ENCODE data around the gene NDRG2.
"Not testable (repeated sequence)": the region's sequence is repeated elsewhere in the genome, so short reads cannot be mapped to it uniquely, and the experiment has no call there.

The NDRG2 gene

GRCh38 chr14:21055432-21056117 is 30.7 kb upstream of the NDRG2 start:
- no peak for DNase-seq (ENCODE audit: low spot score)

GRCh38 chr14:21054768-21055145 is 29.9 kb upstream of the NDRG2 start:
- no peak for DNase-seq (ENCODE audit: low spot score)

- DNase-seq (ENCODE audit: low spot score): no peak
Observed at GRCh38 chr14:21054123-21054767, 29.4 kb upstream of the NDRG2 start.

DNA sequence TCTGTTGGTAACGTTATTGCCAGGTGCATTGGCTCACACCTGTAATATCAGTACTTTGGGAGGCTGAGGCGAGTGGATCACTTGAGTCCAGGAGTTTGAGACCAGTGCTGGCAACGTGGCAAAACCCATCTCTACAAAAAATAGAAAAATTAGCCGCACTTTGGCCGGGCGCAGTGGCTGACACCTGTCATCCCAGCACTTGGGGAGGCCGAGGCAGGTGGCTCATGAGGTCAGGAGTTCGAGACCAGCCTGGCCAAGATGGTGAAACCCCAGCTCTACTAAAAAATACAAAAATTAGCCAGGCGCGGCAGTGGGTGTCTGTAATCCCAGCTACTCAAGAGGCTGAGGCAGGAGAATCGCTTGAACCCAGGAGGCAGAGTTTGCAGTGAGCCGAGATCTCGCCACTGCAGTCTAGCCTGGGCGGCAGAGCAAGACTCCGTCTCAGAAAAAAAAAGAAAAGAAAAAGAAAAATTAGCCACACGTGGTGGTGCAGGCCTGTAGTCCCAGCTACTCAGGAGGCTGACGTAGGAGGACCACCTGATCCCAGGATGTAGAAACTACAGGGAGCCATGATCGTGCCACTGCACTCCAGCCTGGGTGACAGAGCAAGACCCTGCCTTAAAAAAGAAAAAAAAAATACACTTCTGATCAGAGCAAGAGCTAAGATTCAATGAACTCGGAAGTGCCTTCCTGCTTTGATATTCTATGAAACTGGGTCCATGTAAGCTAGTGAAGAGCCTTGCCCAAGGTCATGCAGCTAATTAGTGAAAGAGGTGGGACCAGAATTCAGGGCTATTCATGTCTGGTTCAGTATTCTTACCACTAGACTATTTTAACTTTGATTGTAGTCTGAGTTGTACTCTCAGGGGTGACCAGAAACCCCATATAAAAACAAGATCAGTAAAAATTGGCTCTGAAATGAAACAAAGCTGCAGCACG is 28.6 kb upstream of the NDRG2 start:
- no peak for DNase-seq (ENCODE audit: low spot score)

DNA sequence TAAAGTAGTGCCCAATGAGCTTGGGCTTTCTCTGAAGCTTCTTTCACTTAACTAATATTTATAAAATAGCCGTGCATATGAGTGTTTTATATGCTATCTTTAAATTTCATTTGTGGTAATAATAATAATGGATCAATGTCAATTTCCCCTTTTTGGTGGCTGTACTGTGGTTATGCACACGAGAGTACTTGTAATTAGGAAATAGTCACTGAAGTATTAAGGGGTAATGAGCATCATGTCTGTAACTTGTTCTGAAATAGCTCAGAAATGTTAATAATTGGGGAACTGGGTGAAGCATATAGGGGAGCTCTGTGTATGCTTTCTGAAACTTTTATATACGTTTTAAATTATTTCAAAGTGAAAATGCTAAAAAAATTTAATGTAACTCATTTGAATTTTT is 25.7 kb upstream of the NDRG2 start:
- DNase-seq (ENCODE audit: low spot score): no peak

- no peak for DNase-seq (ENCODE audit: low spot score)
Observed at GRCh38 chr14:21049271-21049673, 24.4 kb upstream of the NDRG2 start.

GRCh38 chr14:21048638-21049037 is 23.8 kb upstream of the NDRG2 start:
- no peak for DNase-seq (ENCODE audit: low spot score)

DNA sequence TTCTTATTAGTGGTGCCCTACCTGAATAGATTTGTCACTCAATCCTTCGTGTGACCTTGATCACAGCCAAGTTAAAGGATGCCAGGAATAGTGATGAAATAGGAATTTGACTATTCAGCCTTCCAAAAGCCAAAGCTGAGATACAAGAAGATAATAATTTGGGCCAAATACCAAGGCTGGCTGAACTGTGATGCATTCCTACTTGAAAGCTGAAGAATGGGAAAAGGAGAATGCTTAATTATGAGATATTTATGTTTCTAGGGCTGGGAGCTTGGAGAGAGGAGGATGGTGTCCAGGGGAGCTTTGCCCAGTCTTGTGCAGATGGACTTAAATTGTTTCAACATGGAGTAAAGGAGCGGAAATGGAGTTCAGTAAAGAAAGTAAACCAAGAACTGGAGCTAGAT is 22.5 kb upstream of the NDRG2 start:
- DNase-seq (ENCODE audit: low spot score): no peak

GRCh38 chr14:21043974-21044618 is 19.2 kb upstream of the NDRG2 start:
- no peak for DNase-seq (ENCODE audit: low spot score)

DNA sequence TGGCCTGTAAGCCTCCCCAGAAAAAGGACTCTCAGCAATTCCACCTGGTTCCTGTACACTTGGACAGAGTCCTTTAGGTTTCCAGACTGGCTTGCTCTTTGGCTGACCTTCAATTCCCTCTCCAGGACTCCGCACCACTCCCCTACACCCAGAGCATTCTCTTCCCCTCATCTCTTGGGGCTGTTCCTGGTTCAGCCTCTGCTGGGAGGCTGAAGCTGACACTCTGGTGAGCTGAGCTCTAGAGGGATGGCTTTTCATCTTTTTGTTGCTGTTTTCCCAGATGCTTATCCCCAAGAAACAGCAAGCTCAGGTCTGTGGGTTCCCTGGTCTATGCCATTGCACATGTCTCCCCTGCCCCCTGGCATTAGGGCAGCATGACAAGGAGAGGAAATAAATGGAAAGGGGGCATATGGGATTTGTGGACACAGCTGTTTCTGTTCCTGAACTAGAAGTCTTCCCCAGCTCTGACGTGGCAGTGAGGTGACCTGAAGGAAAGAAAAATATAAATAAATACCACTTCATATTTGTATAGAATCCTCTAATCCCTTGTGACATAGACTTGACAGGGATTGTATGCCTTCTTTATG is 18.6 kb upstream of the NDRG2 start:
- DNase-seq (ENCODE audit: low spot score): no peak

DNA sequence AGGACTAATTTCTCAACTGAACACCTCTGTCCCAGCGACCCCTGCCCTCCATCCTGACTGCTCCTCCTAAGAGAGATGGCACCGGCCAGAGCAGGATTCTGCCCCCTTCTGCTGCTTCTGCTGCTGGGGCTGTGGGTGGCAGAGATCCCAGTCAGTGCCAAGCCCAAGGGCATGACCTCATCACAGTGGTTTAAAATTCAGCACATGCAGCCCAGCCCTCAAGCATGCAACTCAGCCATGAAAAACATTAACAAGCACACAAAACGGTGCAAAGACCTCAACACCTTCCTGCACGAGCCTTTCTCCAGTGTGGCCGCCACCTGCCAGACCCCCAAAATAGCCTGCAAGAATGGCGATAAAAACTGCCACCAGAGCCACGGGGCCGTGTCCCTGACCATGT is 18.1 kb upstream of the NDRG2 start:
- no peak for DNase-seq (ENCODE audit: low spot score)

GRCh38 chr14:21041676-21042433 is 17.0 kb upstream of the NDRG2 start, which contains the start of gene RNASE7:
TSS of gene RNASE7 (plus strand) at chr14:21042362. CDS start at chr14:21042993, 631 bp downstream.
- no peak for DNase-seq (ENCODE audit: low spot score)

GRCh38 chr14:21040941-21041340 is 16.1 kb upstream of the NDRG2 start:
- DNase-seq (ENCODE audit: low spot score): not testable (repeated sequence)

- no peak for DNase-seq (ENCODE audit: low spot score)
Observed at GRCh38 chr14:21040370-21040925, 15.6 kb upstream of the NDRG2 start.

DNA sequence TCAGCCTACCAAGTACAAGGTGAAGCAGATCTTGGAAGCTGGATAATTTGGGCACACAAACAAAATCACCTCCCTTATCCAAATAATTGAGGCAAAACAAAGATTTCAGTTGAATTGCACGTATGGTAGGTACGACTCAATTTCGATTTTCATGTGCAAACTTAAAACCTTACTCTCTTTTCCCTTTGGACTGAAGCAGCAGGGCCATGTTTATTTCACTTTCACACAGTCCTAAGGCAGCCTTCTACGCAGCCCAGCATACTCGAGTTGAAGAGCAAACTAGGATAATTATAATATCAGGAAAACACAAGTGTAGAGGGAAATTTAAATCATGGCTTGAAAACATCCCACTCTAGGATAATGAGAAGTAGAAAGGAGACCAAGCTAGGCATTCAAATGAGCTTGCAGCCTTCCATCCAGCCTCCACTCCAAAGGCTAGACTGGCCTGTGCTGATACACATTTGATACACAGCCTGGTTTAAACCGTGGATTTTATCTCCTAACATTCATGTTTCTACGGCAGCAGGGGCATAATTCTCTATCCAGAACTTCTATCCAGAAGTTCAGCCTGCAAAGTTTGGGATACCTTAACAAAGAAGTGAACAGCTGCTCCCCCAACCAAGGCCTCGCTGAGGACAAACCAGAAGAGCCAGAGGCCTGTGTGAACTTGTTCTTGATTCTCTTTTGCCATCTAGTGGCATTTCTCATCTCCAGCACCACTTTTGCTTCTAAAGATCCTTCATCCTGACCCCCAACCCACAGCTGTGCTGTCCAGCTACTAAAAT is 14.9 kb upstream of the NDRG2 start:
- DNase-seq (ENCODE audit: low spot score): no peak

- DNase-seq (ENCODE audit: low spot score): no peak
Observed at GRCh38 chr14:21038441-21039422, 13.9 kb upstream of the NDRG2 start.

DNA sequence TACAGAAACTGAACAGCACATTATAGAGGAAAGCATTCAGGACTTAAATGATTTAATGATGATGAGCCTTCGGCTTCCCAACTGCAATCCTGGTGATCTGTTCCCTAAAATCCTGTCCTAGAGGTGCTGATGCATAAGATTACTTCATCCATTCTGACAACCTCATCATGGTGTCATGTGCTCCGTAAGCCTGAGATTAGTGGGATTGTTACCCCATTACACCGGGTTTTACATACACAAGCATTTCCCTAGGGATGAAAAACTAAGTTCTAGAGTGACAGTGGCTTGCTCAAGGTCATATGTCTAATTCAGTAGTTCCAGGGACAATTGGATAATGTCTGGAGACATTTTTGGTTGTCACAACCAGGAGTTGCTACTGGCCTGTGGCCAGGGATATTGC is 12.3 kb upstream of the NDRG2 start:
- DNase-seq (ENCODE audit: low spot score): no peak

DNA sequence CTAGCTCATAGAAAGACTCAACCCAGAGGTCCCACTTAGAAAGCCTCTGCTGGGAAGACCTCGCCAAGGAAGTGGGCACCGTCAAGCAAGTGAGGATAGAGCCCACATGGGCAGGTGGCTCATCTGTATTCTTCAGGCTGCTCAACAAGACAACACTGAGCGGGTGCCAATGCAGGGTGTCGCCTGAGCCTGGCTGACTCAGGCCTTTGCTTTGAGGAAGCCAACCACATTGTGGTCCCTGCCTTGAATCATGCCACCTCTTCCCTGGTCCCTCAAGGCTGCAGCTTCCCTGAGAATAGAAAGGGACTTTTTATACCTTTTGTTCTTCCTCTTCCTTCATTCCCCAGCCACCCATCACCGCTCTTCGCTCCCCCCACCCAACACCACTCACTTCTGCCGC is 11.9 kb upstream of the NDRG2 start:
- no peak for DNase-seq (ENCODE audit: low spot score)

GRCh38 chr14:21034707-21035106 is 9.8 kb upstream of the NDRG2 start, which contains the start of gene RNASE13:
TSS of gene RNASE13 (minus strand) at chr14:21034807. CDS start at chr14:21034288, 519 bp downstream.
- no peak for DNase-seq (ENCODE audit: low spot score)

All from ecto neural progenitor cell (in vitro differentiated cells).